IMR-90 (cell line): Measurements from ENCODE around the gene GPR15. TPM values are rescaled to one million over a fixed set of nuclear protein-coding genes. Genes with fewer than 3 reads are reported as not detected.

Source experiments
- ATAC-seq: fragments of 200-7000 bp; cut with Tn5 transposase; 2 replicates; pipeline ENCODE4 v1.9.1; 2020; ENCODE audit warnings: low read depth, mild to moderate bottlenecking, moderate library complexity
- BruUV-seq: library from RNA; stranded (reverse); fragments of 400-500 nt; replicated peaks from 2 replicates; lab custom pipeline; 2021; lab: Mats Ljungman, UMichigan
- CTCF ChIA-PET: fragments of 300-600 bp; formaldehyde crosslinking; extraction: SDS; loops from one replicate; lab custom pipeline; 2021; ENCODE audit warnings: antibody characterized with exemption; lab: Yijun Ruan, JAX
- POLR2A ChIA-PET: fragments of 300-600 bp; sonication (Branson Sonifier 250); formaldehyde crosslinking; loops from one replicate; lab custom pipeline; 2022; ENCODE audit warnings: antibody characterized with exemption; ENCODE audit not compliant: unreplicated experiment; lab: Charles Lee
- DNase-seq: peaks from one replicate; pipeline ENCODE4 v3.0.0; 2013
- H2AFZ ChIP-seq: replicated peaks from 2 replicates; pipeline ENCODE3; 2013; ENCODE audit warnings: low read length, mild to moderate bottlenecking; ENCODE audit not compliant: poor library complexity
- H2AK5ac ChIP-seq: 2 replicates; pipeline ENCODE4 v1.6.1; 2013; ENCODE audit warnings: low read depth, low read length, inconsistent platforms
- H2AK9ac ChIP-seq: replicated peaks from 2 replicates; pipeline ENCODE3; 2013; ENCODE audit warnings: mild to moderate bottlenecking, low read depth, low read length, moderate library complexity; ENCODE audit not compliant: poor library complexity
- H2BK120ac ChIP-seq: 2 replicates; pipeline ENCODE4 v1.6.1; 2013; ENCODE audit warnings: low read depth, low read length, inconsistent platforms
- H2BK15ac ChIP-seq: 3 replicates; pipeline ENCODE4 v1.6.1; 2013; ENCODE audit warnings: low read depth, low read length, inconsistent platforms
- H2BK20ac ChIP-seq: 2 replicates; pipeline ENCODE4 v1.6.1; 2013; ENCODE audit warnings: low read depth, mild to moderate bottlenecking, inconsistent platforms, low read length, moderate library complexity
- H2BK5ac ChIP-seq: 2 replicates; pipeline ENCODE4 v1.6.1; 2013; ENCODE audit warnings: mild to moderate bottlenecking, low read depth, low read length, inconsistent platforms; ENCODE audit not compliant: poor library complexity, severe bottlenecking
- H3K14ac ChIP-seq: replicated peaks from 2 replicates; pipeline ENCODE4 v1.6.1; 2013; ENCODE audit warnings: low read depth, low read length, inconsistent platforms
- H3K18ac ChIP-seq: 2 replicates; pipeline ENCODE4 v1.6.1; 2013; ENCODE audit warnings: low read depth, low read length, control low read depth
- H3K23ac ChIP-seq: 2 replicates; pipeline ENCODE4 v1.6.1; 2013; ENCODE audit warnings: low read depth, low read length, inconsistent platforms
- H3K27ac ChIP-seq: 2 replicates; pipeline ENCODE4 v1.5.1; 2013; ENCODE audit warnings: mild to moderate bottlenecking, control low read depth, low read length; ENCODE audit not compliant: insufficient read depth
- H3K27me3 ChIP-seq: 2 replicates; pipeline ENCODE4 v1.6.1; 2013; ENCODE audit warnings: low read length; ENCODE audit not compliant: control insufficient read depth, insufficient read depth
- H3K36me3 ChIP-seq: 2 replicates; pipeline ENCODE4 v1.6.1; 2013; ENCODE audit warnings: low read length, mixed read lengths; ENCODE audit not compliant: control insufficient read depth, insufficient read depth
- H3K4ac ChIP-seq: 2 replicates; pipeline ENCODE4 v1.6.1; 2013; ENCODE audit warnings: low read depth, low read length, inconsistent platforms
- H3K4me1 ChIP-seq: 2 replicates; pipeline ENCODE4 v1.6.1; 2013; ENCODE audit warnings: low read length, mixed read lengths; ENCODE audit not compliant: control insufficient read depth, insufficient read depth
- H3K4me2 ChIP-seq: 2 replicates; pipeline ENCODE4 v1.6.1; 2013; ENCODE audit warnings: low read depth, mild to moderate bottlenecking, control low read depth, low read length, moderate library complexity
- H3K4me3 ChIP-seq: 2 replicates; pipeline ENCODE4 v1.5.1; 2013; ENCODE audit warnings: low read depth, mild to moderate bottlenecking, control low read depth, low read length, moderate library complexity; ENCODE audit not compliant: insufficient read depth
- H3K56ac ChIP-seq: 2 replicates; pipeline ENCODE4 v1.6.1; 2013; ENCODE audit warnings: low read length, inconsistent platforms; ENCODE audit not compliant: insufficient read depth; ENCODE audit errors: extremely low read depth
- H3K79me1 ChIP-seq, 2 experiments: 2 replicates each; pipeline ENCODE4 v1.6.1; 2013; ENCODE audit warnings: low read length in 2 of 2, inconsistent platforms in 1 of 2, low read depth in 1 of 2
- H3K9ac ChIP-seq: 2 replicates; pipeline ENCODE4 v1.6.1; 2013; ENCODE audit warnings: low read depth, low read length, control low read depth
- H3K9me1 ChIP-seq: 2 replicates; pipeline ENCODE4 v1.6.1; 2013; ENCODE audit warnings: low read length, inconsistent platforms; ENCODE audit not compliant: insufficient read depth
- H3K9me3 ChIP-seq: 2 replicates; pipeline ENCODE4 v1.6.1; 2013; ENCODE audit warnings: low read length; ENCODE audit not compliant: control insufficient read depth, insufficient read depth
- H4K20me1 ChIP-seq: 2 replicates; pipeline ENCODE4 v1.6.1; 2013; ENCODE audit warnings: low read length, inconsistent platforms; ENCODE audit not compliant: insufficient read depth
- H4K5ac ChIP-seq: 2 replicates; pipeline ENCODE4 v1.6.1; 2013; ENCODE audit warnings: mild to moderate bottlenecking, low read depth, low read length, control low read depth
- H4K8ac ChIP-seq, 2 experiments: 2 replicates each; pipeline ENCODE4 v1.6.1; 2013; ENCODE audit warnings: low read depth in 2 of 2, low read length in 2 of 2, control low read depth in 1 of 2, inconsistent platforms in 1 of 2
- H4K91ac ChIP-seq: 2 replicates; pipeline ENCODE4 v1.6.1; 2013; ENCODE audit warnings: low read depth, low read length, inconsistent platforms; ENCODE audit not compliant: insufficient read depth
- SMC3 ChIP-seq: fragments of 150-350 bp; IDR thresholded peaks from 2 replicates; pipeline ENCODE4 v1.6.1; 2016; ENCODE audit warnings: low read depth, mild to moderate bottlenecking, antibody characterized with exemption, low read length, moderate library complexity
- WGBS, 2 experiments: methylation state at CpG; one replicate each; pipeline versions ENCODE4 v1.1.5 to v1.1.7; 2013; ENCODE audit warnings: missing lambda C conversion rate in 2 of 2; ENCODE audit not compliant: insufficient read length in 1 of 2; ENCODE audit errors: extremely low coverage in 2 of 2; 5-methylcytosine and 5-hydroxymethylcytosine counted together
- dilution Hi-C: fragments of 300-500 bp; cut with HindIII; formaldehyde crosslinking; loops from one replicate; pipeline ENCODE4 v1.14.3; 2018; ENCODE audit warnings: low sequenced_read_pairs; ENCODE audit not compliant: unreplicated experiment
- in situ Hi-C: fragments of 300-500 bp; cut with MboI; formaldehyde crosslinking; loops from 3 replicates; pipeline ENCODE4 v1.14.3; 2019; ENCODE audit warnings: low sequenced_read_pairs, inconsistent platforms, mixed read lengths
- intact Hi-C: fragments of 100-400 bp; cut with micrococcal nuclease; formaldehyde crosslinking; loops from 2 replicates; pipeline ENCODE4 v1.10.0; 2022
- polyA plus RNA-seq, 3 experiments: library from polyadenylated mRNA; depleted of rRNA; stranded (reverse); fragments of >200 nt; gene quantifications; 2 replicates each; pipeline ENCODE4 v1.2.3, GENCODE V29; 2012; ENCODE audit warnings: low replicate concordance in 1 of 3
- total RNA-seq: library from RNA; depleted of rRNA; stranded (reverse); fragments of >200 nt; gene quantifications from 2 replicates; pipeline ENCODE4 v1.2.3, GENCODE V29; 2012

Gene GPR15
- total and polyA plus RNA-seq, 2 of the 4 experiments (the other 2 are of a cell fraction) = not detected

GRCh38 chr3:98525494-98525893 is 6.3 kb upstream of the GPR15 start:
- Histone ChIP-seq H3K23ac (no peak overlapping the region), H3K36me3 (no peaks in the 10 kb centered on the region), H3K4me3 (no peak overlapping the region), H2BK120ac (no peak overlapping the region), H2AK5ac (no peak overlapping the region), H2AFZ (peak overlapping the region; percentile 13), H3K18ac (no peak overlapping the region), H4K8ac (no peak overlapping the region), H3K9ac (no peak overlapping the region), H3K79me1 (peaks cover 14 to 15% of the 10 kb centered on the region in 2 experiments), H4K91ac (no peak overlapping the region), H3K4me2 (no peak overlapping the region), H4K20me1 (no peaks in the 10 kb centered on the region), H3K9me3 (no peaks in the 10 kb centered on the region), H2AK9ac (no peak overlapping the region), H3K4me1 (no peaks in the 10 kb centered on the region), H3K9me1 (no peaks in the 10 kb centered on the region), H3K4ac (no peak overlapping the region), H4K5ac (no peak overlapping the region), H2BK5ac (no peak overlapping the region), H2BK15ac (no peak overlapping the region), H3K56ac (no peak overlapping the region), H3K14ac (no peak overlapping the region), H3K27ac (no peak overlapping the region), H2BK20ac (no peak overlapping the region), H3K27me3 (no peaks in the 10 kb centered on the region; the same call in 1 of the 2 replicates)
- POLR2A ChIA-PET = no interaction called here
- intact Hi-C loops = no loop called here
- no peak for ATAC-seq
- no TSS peak for BruUV-seq
- no peak for DNase-seq
- CTCF ChIA-PET = no interaction called here
- dilution Hi-C loops = no loop called here
- WGBS, 2 experiments = no CpG with 5 or more reads among the region's 6 CpGs
- no peak for TF ChIP-seq SMC3
- in situ Hi-C loops = no loop called here
